ENCODE results near the gene MYO7A. TPM values are rescaled to one million over a fixed set of nuclear protein-coding genes. Genes with fewer than 3 reads are reported as not detected.

The MYO7A gene
- total RNA-seq, 2 donors from 2014 or later = 1.4 to 5.0 TPM

DNA sequence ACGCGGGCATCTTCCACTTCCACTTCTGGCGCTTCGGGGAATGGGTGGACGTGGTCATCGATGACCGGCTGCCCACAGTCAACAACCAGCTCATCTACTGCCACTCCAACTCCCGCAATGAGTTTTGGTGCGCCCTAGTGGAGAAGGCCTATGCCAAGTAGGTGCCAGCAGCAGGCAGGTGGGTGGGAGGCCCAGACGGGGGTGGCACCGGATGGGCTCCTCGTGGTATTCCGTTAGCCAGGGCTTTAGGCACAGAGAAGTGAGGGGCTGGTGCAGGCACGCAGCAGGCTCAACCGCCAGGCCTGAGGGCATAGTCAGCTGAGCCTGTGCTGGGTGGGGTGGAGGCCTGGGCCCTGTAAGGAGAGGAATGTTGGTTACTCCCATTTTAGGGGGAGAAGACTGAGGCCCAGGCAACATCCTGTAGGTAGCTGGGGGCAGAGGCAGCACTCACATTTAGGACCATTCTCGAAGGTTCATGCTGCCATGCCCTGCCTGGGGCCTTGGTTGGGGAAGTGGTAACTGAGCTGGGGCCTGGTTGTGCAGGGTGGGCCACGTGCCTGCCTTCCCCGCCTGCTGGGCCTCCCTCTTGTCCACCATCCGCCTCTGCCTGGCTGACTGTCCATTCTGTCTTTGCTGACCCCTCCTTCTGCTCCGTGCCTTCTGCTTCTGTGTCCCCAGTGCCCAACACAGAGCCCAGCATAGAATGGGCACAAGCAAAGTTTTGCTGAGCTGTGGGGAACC, 15.2 kb upstream of the MYO7A start:
- peaks cover 0 to 4% of the 10 kb centered on the region in 2 donors for H3K4me1 ChIP-seq
- H3K9me3 ChIP-seq = no peaks in the 10 kb centered on the region
- H3K4me3 ChIP-seq = no peak overlapping the region
- TF ChIP-seq CTCF (IDR thresholded peaks at IDR 0.05) = no peak
- no peaks in the 10 kb centered on the region for H3K27me3 ChIP-seq
- DNase-seq (ENCODE audit: low spot score) = no peak
- no peaks in the 10 kb centered on the region for H3K36me3 ChIP-seq
- H3K27ac ChIP-seq = no peak overlapping the region

DNA sequence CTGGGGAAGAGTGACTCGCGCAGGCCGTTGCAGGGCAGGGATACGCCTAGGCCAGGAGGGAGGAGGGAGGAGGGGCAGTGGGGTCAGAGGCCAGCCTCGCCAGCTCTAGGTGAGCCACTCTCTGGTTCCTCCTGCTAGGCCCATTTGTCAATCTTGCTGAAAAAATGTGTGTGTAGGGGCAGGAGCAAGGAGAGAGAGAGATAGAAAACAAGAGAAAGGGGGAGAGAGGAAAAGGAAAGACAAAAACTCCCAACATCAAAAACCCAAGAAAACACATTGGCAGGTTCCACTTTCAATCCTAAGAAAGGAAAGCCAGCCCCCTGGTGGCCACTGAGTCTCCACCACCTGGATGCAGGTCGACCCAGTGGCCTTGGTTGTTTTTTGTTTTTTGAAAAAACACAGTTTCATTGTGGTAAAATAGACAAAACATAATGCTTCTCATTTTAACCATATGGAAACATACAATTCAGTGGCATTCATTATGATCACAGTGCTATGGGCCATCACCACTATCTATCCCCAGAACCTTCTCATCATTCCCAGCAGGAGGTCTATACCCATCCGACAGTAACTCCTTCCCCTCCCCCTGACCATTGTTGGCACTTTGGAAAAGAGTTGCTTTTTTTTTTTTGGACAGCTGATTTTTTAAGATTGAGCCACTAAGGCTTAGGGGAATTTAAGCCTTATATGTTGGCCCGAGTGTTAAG, 14.5 kb upstream of the MYO7A start:
- no peaks in the 10 kb centered on the region for H3K4me1 ChIP-seq
- H3K36me3 ChIP-seq = no peaks in the 10 kb centered on the region
- no peaks in the 10 kb centered on the region for H3K9me3 ChIP-seq
- TF ChIP-seq CTCF (IDR thresholded peaks at IDR 0.05) = peak; percentile 18 to 55
- no peak overlapping the region for H3K4me3 ChIP-seq
- DNase-seq (ENCODE audit: low spot score) = no peak
- no peaks in the 10 kb centered on the region for H3K27me3 ChIP-seq
- H3K27ac ChIP-seq = no peak overlapping the region

DNA sequence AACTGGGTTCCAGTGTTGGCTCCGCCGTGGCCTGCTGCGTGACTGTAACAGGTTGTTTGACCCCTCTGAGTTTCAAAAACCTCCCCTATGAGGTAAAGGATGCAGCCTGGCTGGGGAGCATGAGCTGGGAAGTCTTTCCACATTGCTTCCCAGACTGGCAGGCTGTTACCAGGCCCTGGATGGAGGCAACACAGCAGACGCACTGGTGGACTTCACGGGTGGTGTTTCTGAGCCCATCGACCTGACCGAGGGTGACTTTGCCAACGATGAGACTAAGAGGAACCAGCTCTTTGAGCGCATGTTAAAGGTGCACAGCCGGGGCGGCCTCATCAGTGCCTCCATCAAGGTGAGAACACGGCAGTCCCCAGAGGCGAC, 14.0 kb upstream of the MYO7A start:
- H3K4me3 ChIP-seq = no peak overlapping the region
- no peak for DNase-seq (ENCODE audit: low spot score)
- no peaks in the 10 kb centered on the region for H3K36me3 ChIP-seq
- H3K27ac ChIP-seq = no peak overlapping the region
- no peaks in the 10 kb centered on the region for H3K27me3 ChIP-seq
- TF ChIP-seq CTCF (IDR thresholded peaks at IDR 0.05) = no peak
- H3K4me1 ChIP-seq = no peaks in the 10 kb centered on the region
- no peaks in the 10 kb centered on the region for H3K9me3 ChIP-seq

DNA sequence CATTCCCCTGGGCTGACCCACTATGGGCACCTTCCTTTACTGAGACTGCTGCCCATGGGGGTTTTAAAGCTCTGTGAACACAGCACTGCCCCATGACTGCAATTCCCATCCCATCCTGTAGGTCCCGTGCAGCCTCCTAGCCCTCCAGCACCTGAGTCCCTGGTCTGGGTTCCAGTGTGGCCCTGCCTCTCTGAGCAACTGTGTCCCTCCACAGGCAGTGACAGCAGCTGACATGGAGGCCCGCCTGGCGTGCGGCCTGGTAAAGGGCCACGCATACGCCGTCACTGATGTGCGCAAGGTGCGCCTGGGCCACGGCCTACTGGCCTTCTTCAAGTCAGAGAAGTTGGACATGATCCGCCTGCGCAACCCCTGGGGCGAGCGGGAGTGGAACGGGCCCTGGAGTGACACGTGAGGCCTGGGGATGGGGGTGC, 12.8 kb upstream of the MYO7A start:
- DNase-seq (ENCODE audit: low spot score) = no peak

GRCh38 chr11:77115956-77116355, 12.1 kb upstream of the MYO7A start:
- DNase-seq (ENCODE audit: low spot score) = no peak
- H3K27ac ChIP-seq = no peak overlapping the region

More for the DNA sequence above, 12.8 kb upstream of the MYO7A start:
- Histone ChIP-seq H3K4me3 (no peak overlapping the region), H3K27me3 (no peaks in the 10 kb centered on the region), H3K9me3 (no peaks in the 10 kb centered on the region), H3K4me1 (no peaks in the 10 kb centered on the region), H3K27ac (no peak overlapping the region), H3K36me3 (no peaks in the 10 kb centered on the region)
- no peak for TF ChIP-seq CTCF (IDR thresholded peaks at IDR 0.05)

More at GRCh38 chr11:77115956-77116355, 12.1 kb upstream of the MYO7A start:
- H3K4me3 ChIP-seq = no peak overlapping the region
- no peaks in the 10 kb centered on the region for H3K27me3 ChIP-seq
- H3K4me1 ChIP-seq = no peaks in the 10 kb centered on the region
- no peaks in the 10 kb centered on the region for H3K36me3 ChIP-seq
- no peaks in the 10 kb centered on the region for H3K9me3 ChIP-seq
- TF ChIP-seq CTCF (IDR thresholded peaks at IDR 0.05) = no peak

Measured in right atrium auricular region (tissue), 2 donors.